RWPE2 (cell line): ENCODE results near the gene FAM222B.
"Not testable (repeated sequence)": the region's sequence is repeated elsewhere in the genome, so short reads cannot be mapped to it uniquely, and the experiment has no call there.

Experiments
- ATAC-seq: fragments of 200-7000 bp; cut with Tn5 transposase; 3 replicates; pipeline ENCODE4 v1.9.1; 2021; ENCODE audit warnings: low read depth
- DNase-seq: peaks from one replicate; pipeline ENCODE4 v3.0.0-alpha.2; 2020; ENCODE audit warnings: low spot score
- H3K27ac ChIP-seq: fragments of 450-650 bp; 2 replicates; pipeline ENCODE4 v1.5.1; 2017; ENCODE audit warnings: mild to moderate bottlenecking; ENCODE audit not compliant: poor library complexity, severe bottlenecking
- H3K27me3 ChIP-seq: fragments of 250-450 bp; sonication (Bioruptor Pico); 2 replicates; pipeline ENCODE4 v1.5.1; 2021; ENCODE audit warnings: mild to moderate bottlenecking, moderate library complexity; ENCODE audit not compliant: insufficient read depth, poor library complexity, severe bottlenecking
- H3K36me3 ChIP-seq: fragments of 250-450 bp; sonication (Bioruptor Pico); 2 replicates; pipeline ENCODE4 v1.5.1; 2020; ENCODE audit warnings: low read depth, mild to moderate bottlenecking, moderate library complexity
- H3K4me1 ChIP-seq: fragments of 250-450 bp; sonication (Bioruptor Pico); 2 replicates; pipeline ENCODE4 v1.5.1; 2021; ENCODE audit warnings: mild to moderate bottlenecking, moderate library complexity; ENCODE audit not compliant: insufficient read depth, poor library complexity, severe bottlenecking
- H3K4me3 ChIP-seq: fragments of 250-450 bp; sonication (Bioruptor Pico); 2 replicates; pipeline ENCODE4 v1.5.1; 2021; ENCODE audit warnings: mild to moderate bottlenecking, moderate library complexity; ENCODE audit not compliant: severe bottlenecking
- H3K9me3 ChIP-seq: fragments of 250-450 bp; sonication (Bioruptor Pico); 2 replicates; pipeline ENCODE4 v1.5.1; 2021; ENCODE audit warnings: mild to moderate bottlenecking, moderate library complexity; ENCODE audit not compliant: severe bottlenecking
- CTCF ChIP-seq: fragments of 450-650 bp; IDR thresholded peaks from one replicate; pipeline ENCODE4 v1.5.1; 2017; ENCODE audit warnings: mild to moderate bottlenecking, moderate library complexity; ENCODE audit not compliant: poor library complexity, severe bottlenecking

FAM222B gene

GRCh38 chr17:28724500-28725165 is 118.0 kb downstream of the FAM222B start:
- no peak for ATAC-seq
- H3K4me3 ChIP-seq = peak overlapping the region; percentile 47
- DNase-seq = no peak
- H3K27ac ChIP-seq = peak overlapping the region; percentile 92
- TF ChIP-seq CTCF = no peak
- H3K36me3 ChIP-seq = peaks cover 51% of the 10 kb centered on the region
- H3K4me1 ChIP-seq = peaks cover 24% of the 10 kb centered on the region
- no peaks in the 10 kb centered on the region for H3K27me3 ChIP-seq
- no peaks in the 10 kb centered on the region for H3K9me3 ChIP-seq

GRCh38 chr17:28723836-28724499 is 118.6 kb downstream of the FAM222B start:
- peak overlapping the region; percentile 92 for H3K27ac ChIP-seq
- peaks cover 23% of the 10 kb centered on the region for H3K4me1 ChIP-seq
- H3K36me3 ChIP-seq = peaks cover 51% of the 10 kb centered on the region
- H3K27me3 ChIP-seq, H3K4me3 ChIP-seq, H3K9me3 ChIP-seq, DNase-seq, ATAC-seq: not testable (repeated sequence)

- no peak for TF ChIP-seq CTCF
- Histone ChIP-seq H3K9me3 (no peaks in the 10 kb centered on the region), H3K4me3 (no peak overlapping the region), H3K27me3 (no peaks in the 10 kb centered on the region), H3K27ac (peak overlapping the region; percentile 92), H3K4me1 (peaks cover 30% of the 10 kb centered on the region), H3K36me3 (peaks cover 51% of the 10 kb centered on the region)
- no peak for ATAC-seq
- DNase-seq = no peak
Measured at GRCh38 chr17:28723159-28723835, 119.3 kb downstream of the FAM222B start.

- Histone ChIP-seq H3K4me3 (no peak overlapping the region), H3K27ac (peak overlapping the region; percentile 92), H3K4me1 (peaks cover 28% of the 10 kb centered on the region), H3K36me3 (peaks cover 51% of the 10 kb centered on the region), H3K27me3 (no peaks in the 10 kb centered on the region), H3K9me3 (no peaks in the 10 kb centered on the region)
- no peak for DNase-seq
- TF ChIP-seq CTCF = no peak
- ATAC-seq = no peak
Measured at GRCh38 chr17:28722417-28723158, 120.0 kb downstream of the FAM222B start.

GRCh38 chr17:28720997-28721329 is 121.6 kb downstream of the FAM222B start:
- H3K36me3 ChIP-seq = peaks cover 59% of the 10 kb centered on the region
- H3K4me1 ChIP-seq = peaks cover 26% of the 10 kb centered on the region
- not testable (repeated sequence) for DNase-seq, ATAC-seq, H3K9me3 ChIP-seq, H3K27me3 ChIP-seq
- H3K4me3 ChIP-seq = peak overlapping the region; percentile 56
- H3K27ac ChIP-seq = peak overlapping the region; percentile 92
